GM12892 (cell line): ENCODE data around the gene TLN1.

ENCODE experiments used
- DNase-seq: peaks from one replicate; pipeline ENCODE4 v3.0.0; 2011; ENCODE audit not compliant: insufficient read length
- FAIRE-seq: peaks from 2 replicates; lab custom pipeline; 2011; peaks lifted over from hg19 to GRCh38; lab: Jason Lieb, UNC
- POLR2A ChIP-seq: IDR thresholded peaks from 2 replicates; pipeline ENCODE4 v1.6.1; 2011; ENCODE audit warnings: low read depth, low read length, control low read depth
- POLR2AphosphoS5 ChIP-seq: IDR thresholded peaks from 2 replicates; pipeline ENCODE4 v1.6.1; 2011; ENCODE audit warnings: low read depth, low read length, control low read depth
- TAF1 ChIP-seq: IDR thresholded peaks from 2 replicates; pipeline ENCODE4 v1.6.1; 2011; ENCODE audit warnings: low read depth, mild to moderate bottlenecking, control low read depth, low read length, borderline replicate concordance

The TLN1 gene

DNA sequence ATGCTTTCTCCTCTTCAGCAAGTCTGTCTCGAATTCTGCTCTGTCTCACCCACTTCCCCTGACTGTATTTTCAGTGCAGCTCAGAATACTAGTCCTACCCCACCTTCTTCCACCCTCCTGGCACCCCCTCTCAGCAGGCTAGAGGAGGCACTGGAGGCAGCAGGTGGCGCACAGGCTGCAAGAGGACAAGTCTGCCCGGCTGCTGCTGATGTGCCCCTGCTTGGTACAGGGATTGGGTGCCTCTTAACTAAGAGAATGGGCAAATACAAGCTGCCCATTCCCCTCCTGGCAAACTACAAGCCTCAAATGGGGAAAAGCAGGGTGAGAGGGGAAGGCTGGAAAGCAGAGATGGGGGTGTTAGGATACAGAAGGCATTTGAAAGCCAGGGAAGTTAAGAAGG, 5.1 kb downstream of the TLN1 start:
- FAIRE-seq (peak; percentile 83), DNase-seq (no peak)
- no peak for TF ChIP-seq POLR2A
- no peak for TF ChIP-seq POLR2AphosphoS5
- TF ChIP-seq TAF1: no peak

GRCh38 chr9:35725362-35725761, 6.6 kb downstream of the TLN1 start:
- no peak for DNase-seq
- no peak for FAIRE-seq
- TF ChIP-seq POLR2A (no peak), TAF1 (no peak), POLR2AphosphoS5 (no peak)

DNA sequence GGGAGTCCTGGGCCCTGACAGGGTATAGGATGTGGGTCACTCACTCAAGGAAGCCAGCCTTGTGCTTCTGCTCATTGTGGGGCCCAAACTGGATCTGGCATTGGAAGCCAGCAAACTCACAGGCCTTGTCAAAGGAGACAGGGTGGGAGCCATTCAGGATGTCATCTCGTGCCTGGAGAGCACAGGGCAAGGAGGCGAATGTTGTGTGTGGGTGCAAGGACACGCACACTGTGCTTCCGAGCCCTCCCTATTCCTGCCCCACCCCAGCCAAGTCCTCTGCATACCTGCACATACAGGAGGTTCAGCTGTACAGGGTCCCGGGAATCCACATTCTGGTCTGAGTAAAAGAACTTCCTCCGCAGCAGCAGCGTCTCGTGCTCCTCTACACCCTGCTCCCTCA, 8.1 kb downstream of the TLN1 start:
- FAIRE-seq (no peak), DNase-seq (no peak)
- TF ChIP-seq POLR2A (no peak), POLR2AphosphoS5 (no peak), TAF1 (no peak)

GRCh38 chr9:35723426-35723825, 8.6 kb downstream of the TLN1 start:
- no peak for FAIRE-seq
- TF ChIP-seq POLR2A (no peak), POLR2AphosphoS5 (no peak), TAF1 (no peak)
- DNase-seq: no peak

DNA sequence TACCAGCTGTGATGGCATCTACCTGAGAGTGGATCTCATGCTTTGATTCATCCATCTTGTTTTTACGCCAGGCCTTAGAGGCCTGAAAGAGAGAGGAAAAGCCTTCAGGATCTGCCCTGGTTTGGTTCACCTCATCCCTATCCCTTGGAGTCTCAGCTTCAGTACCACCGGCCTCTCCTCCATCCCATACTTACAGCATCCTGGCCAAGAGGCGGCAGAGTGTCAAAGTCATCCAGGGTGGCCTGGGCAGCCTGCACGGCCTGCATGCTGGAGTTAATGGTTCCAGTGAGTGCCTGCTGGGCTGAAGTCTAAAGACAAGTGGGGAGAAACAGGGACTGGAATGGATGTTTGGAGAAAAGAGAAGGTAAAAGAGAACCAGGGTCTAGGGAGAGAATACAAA, 12.4 kb downstream of the TLN1 start:
- DNase-seq: no peak

GRCh38 chr9:35718721-35719511, 13.1 kb downstream of the TLN1 start:
- FAIRE-seq (no peak), DNase-seq (no peak)
- TF ChIP-seq POLR2A (no peak), POLR2AphosphoS5 (no peak), TAF1 (no peak)

More for the DNA sequence above, 12.4 kb downstream of the TLN1 start:
- FAIRE-seq: no peak
- TF ChIP-seq POLR2AphosphoS5 (no peak), POLR2A (no peak), TAF1 (no peak)

DNA sequence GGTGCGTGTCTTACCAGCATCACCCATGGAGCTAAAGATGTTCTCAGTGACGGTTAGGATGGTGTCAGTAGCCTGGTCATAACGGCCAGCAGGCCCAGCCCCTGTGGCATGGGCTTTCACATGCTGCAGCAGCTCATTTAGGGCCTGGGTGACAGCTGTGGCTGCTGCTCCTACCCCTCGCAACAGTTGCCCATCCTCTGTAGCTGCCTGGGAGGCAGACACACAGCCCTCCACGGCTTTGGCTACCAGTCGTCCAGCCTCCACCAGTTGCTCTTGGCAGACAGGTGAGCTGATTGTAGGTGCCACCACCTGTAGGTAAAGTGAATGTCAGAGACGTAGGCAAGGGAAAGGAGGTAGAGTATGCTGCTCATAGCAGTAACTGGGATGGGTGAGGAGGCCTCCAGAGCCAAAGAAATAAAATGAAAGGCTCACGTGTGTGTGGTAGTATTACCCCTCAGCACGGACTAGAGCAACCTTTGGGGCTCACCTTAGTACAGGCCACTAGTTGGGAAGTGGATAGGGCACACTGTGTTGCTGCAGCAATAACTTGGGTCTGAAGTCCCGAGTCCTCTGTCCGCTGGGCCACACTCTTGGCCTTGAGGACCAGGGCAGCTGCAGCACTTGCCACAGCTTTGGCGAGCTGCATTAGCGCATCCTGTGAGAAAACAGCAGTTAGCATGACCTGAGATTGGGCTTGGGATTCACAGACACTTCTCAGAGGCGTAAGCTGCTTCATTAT, 14.7 kb downstream of the TLN1 start:
- no peak for FAIRE-seq
- TF ChIP-seq POLR2AphosphoS5 (no peak), POLR2A (no peak), TAF1 (no peak)
- no peak for DNase-seq

- TF ChIP-seq POLR2AphosphoS5 (no peak), TAF1 (no peak), POLR2A (no peak)
- DNase-seq: no peak
- FAIRE-seq: no peak
Observed at GRCh38 chr9:35716230-35716629, 15.8 kb downstream of the TLN1 start.

DNA sequence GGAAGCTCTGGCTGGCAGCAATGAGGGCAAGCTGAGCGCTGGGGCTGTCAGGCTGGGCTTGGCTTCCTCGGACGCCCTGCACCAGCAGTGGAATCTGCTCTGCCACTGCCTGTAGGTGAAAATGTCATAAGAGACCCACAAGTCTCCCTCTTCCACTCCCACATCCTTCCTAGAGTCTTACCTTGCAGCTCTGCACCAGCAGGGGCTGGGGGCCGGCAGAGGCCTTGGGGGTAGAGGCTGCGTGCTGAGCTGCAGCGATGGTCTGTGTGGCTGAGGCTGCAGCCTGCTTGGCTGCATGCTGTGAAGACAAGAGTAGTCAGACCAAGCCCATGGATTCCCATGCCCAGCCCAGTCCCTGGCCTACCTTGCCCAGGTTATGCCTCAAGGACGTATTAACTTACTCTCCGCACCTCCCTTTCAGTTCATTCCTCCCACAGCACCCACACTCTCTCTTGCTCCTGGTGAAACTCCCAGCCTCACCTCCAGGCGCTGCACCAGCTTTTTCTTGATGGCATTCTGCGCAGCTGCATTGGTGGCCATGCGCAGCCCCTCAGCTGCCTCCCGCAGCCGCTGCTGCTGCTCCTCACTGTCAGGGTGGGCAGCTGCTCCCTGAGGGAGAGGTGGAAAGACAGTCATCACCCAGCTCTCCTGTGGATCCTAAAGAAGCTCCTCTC, 17.3 kb downstream of the TLN1 start:
- FAIRE-seq (no peak), DNase-seq (no peak)
- TF ChIP-seq TAF1: no peak
- TF ChIP-seq POLR2AphosphoS5: no peak
- no peak for TF ChIP-seq POLR2A

DNA sequence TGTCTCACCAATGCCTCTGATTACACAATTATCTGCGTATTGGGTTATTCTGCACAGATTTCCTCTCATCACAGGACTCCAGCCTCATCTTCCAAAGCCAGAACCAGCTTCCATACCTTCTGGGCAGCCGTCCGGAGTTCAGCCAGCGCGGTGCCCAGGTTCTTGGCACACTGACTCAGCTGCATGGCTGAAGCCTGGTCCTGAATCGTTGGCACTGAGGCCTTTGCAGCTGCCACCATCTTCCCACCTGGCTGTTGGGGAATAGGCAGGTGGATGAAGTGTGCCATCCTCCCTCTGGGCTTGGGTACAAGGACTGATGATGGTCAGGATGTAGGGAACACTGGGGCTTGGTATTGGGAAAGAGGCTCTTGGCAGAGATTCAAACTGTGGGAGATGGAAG, 17.9 kb downstream of the TLN1 start:
- DNase-seq (no peak), FAIRE-seq (no peak)
- TF ChIP-seq TAF1 (no peak), POLR2AphosphoS5 (no peak)

DNA sequence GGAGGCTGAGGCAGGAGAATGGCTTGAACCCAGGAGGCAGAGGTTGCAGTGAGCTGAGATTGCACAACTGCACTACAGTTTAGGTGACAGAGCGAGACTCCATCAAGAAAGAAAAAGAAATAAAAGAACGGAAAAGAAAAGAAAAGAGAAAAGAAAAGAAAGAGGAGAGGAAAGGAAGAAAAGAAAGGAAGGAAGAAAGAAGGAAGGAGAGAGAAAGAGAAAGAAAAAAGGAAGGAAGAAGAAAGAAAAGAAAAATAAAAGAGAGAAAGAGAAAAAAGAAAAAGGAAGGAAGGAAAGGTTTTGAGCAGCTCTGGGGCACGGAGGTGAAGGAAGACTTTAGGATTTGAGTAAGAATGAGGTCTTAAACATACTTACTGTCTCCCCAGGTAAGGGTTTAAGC, 18.4 kb downstream of the TLN1 start:
- no peak for TF ChIP-seq TAF1
- TF ChIP-seq POLR2A: no peak
- TF ChIP-seq POLR2AphosphoS5: no peak
- DNase-seq (no peak), FAIRE-seq (no peak)
